Hematopoietic multipotent progenitor cell treated with erythropoietin and hydrocortisone succinate and interleukin-3 and kit ligand, for 4 days (in vitro differentiated cells): Measurements from ENCODE around the gene FBLN2.

Experiments used
- DNase-seq: peaks from one replicate; pipeline ENCODE4 v3.0.0-alpha.2; 2015

The FBLN2 gene

DNA sequence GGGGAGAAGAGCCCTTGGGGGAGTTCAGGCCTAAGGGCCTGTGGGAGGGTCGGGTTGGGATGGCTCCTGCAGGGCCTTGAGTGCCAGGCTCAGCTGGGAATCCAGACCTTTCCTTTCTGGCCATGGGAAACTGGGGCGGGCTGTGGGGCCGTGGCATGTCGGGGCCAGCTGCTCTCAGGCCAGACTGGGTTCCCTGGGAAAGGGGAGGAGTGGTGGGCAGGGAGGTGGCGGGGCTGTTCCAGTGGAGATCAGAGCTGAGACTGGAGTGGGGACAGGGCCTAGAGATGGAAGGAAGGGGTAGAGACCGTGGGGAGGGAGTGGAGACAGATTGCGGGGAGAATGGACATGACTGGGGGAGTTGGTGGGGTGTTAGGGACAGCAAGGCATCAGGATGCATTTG, 20.3 kb downstream of the FBLN2 start:
- DNase-seq = no peak

DNA sequence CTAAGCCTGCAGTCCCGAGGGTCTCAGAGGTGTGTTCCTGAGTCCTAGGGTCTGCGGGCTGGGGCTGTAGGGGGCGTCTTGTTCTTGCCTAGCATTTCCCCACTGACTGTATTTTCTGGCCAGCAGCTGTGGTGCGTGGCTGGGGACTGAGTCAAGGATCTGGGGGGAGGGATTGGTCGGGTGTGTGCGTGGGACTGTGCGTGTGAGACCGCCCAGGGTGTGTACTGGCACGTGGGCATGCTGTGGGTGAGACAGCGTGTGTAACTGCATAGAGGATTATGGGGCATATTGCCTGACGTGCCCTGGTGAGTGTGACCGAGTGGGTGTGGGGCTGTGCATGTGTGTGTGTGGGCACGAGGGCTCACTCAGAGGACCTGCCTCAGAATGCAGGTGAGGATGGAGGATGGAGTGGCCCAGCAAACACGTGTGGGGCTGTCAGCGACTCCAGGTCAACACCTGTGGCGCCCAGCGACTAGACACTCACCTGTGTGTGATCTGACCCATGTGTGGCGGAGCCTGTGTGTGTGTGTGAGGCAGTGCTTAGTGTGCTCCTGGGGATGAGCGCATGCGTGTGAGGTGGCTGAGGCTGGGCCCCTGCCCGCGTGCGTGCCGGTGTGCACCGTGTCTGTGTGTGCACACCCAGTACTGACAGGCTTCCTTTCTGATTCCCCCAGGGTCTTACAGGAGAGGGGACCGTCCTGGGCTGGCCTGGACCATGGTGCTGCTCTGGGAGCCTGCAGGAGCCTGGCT, 20.9 kb downstream of the FBLN2 start:
- DNase-seq = no peak

DNA sequence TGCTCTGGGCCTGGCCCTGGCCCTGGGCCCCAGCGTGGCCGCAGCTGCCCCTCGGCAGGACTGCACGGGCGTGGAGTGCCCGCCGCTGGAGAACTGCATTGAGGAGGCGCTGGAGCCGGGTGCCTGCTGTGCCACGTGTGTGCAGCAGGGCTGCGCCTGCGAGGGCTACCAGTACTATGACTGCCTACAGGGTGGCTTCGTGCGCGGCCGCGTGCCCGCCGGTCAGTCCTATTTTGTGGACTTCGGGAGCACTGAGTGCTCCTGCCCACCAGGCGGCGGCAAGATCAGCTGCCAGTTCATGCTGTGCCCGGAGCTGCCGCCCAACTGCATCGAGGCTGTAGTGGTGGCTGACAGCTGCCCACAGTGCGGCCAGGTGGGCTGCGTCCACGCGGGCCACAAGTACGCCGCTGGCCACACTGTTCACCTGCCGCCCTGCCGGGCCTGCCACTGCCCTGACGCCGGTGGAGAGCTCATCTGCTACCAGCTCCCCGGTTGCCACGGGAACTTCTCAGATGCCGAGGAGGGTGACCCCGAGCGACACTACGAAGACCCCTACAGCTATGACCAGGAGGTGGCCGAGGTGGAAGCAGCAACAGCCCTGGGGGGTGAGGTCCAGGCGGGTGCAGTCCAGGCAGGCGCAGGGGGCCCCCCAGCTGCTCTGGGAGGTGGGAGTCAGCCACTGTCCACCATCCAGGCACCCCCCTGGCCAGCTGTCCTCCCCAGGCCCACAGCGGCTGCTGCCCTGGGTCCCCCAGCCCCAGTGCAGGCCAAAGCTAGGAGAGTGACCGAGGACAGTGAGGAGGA, 21.7 kb downstream of the FBLN2 start:
- DNase-seq = no peak

DNA sequence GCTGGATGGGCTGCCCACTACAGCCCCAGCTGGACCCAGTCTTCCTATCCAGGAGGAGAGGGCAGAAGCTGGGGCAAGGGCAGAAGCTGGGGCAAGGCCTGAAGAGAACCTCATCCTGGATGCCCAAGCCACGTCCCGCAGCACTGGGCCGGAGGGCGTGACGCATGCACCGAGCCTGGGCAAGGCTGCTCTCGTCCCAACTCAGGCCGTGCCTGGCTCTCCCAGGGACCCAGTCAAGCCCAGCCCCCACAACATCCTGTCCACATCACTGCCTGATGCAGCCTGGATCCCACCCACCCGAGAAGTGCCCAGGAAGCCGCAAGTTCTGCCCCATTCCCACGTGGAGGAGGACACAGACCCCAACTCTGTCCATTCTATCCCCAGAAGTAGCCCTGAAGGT, 22.3 kb downstream of the FBLN2 start:
- no peak for DNase-seq

DNA sequence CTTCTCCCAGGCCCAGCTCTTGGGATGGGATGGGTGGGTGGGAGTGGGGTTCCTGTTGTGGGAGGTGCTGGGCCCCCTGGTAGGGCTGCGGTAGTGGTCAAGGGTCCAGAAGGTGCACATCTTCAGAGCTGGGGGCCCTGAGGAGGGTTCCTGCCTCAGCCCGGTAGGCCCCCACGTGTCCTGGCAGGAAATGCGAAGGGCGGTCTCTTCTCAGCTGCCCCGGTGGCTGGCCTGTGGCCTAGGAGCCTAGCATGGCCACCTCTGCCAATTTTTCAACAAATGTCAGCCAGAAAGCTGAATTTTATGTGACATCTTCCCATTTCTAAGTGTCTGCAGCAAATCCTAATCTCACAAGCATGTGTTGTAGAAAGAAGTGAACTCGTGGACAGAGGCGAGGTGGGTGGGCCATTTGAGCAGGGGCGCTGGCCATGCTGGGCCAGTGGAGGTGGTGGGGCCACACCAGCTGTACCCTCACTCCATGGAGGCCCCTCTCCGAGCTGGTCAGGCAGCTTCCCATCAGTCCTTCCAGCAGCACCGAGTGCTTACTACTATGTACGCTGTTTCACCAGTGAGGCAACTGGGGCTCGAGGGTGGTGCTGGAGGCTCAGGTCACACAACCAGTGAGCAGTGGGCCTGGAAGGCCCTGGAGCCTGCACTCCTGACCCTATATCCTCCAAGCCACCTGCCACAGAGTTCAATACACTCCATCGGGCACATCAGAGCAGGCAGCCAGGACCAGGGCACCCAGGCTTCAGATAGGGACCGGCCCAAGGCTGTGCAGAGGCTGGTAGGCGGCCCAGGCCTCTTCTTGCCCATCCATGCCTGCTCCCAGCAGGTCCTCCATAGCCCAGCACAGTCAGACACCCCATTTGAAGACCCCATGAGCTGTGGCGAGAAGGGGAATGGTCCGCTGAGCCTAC, 23.2 kb downstream of the FBLN2 start:
- DNase-seq = no peak

DNA sequence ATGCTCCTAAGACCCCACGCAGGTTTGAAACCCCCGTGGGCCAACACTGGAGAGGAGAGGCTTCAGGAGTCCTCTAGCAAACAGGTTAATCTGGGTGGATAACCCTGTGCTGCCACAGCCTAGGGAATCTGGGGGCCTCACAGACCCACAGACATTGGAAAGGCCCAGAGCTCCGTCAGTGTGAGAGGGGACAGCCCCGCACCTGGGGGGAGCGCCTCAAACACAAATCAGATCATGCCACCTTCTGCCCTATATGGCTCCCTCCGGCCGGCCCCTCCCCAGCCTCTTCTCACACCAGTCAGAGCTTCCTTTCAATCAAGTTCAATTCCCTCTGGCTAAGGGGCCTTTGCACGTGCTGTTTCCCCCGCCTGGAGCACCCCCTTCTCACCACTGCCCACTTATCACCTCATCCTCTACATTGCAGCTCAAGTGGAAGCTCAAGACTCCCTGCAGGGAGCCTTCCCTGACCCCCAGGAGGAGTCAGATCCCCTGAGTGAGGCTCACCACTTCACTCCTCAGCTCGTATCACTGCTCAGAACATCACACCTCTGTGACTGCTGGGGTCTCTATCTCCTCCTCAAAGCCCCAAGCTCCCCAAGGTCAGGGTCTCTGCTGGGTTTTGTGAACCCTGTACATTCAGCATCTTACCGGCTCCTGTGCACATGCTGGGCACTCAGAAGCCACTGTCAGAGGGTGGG, 24.1 kb downstream of the FBLN2 start:
- DNase-seq = no peak

DNA sequence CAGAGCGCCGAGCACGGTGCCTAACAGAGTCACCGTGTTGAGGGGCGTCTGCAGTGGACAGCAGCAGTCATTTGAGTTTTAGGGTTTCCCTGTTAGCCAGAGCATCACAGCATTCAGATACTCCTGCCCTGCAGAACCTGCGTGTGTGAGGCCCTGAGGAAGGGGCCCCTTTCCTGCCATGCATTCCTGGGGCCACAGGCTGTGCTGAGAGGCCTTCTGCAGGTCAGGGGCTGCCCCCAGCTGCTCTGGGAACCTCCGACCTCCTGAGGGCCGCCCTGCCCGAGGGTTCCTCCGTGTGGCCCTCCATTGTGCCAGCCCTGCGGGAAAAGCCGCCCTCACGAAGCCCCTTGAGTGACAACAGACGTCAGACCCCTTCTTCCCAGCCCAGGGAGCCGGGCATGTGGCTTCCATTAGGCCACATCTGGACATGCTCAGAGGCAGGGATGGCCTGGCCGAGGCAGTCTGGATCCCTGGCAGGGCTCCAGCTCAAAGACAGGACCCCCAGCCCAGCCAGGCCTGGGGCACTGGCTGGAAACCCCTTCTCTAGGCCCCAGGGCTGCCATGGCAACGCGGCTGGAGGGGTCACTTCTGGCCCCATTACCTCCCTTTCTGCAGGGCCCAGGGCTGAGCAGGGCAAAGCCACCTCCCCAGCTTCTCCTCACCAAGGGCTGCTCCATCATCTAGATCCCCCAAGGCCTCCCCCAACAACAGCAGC, 25.3 kb downstream of the FBLN2 start:
- no peak for DNase-seq

DNA sequence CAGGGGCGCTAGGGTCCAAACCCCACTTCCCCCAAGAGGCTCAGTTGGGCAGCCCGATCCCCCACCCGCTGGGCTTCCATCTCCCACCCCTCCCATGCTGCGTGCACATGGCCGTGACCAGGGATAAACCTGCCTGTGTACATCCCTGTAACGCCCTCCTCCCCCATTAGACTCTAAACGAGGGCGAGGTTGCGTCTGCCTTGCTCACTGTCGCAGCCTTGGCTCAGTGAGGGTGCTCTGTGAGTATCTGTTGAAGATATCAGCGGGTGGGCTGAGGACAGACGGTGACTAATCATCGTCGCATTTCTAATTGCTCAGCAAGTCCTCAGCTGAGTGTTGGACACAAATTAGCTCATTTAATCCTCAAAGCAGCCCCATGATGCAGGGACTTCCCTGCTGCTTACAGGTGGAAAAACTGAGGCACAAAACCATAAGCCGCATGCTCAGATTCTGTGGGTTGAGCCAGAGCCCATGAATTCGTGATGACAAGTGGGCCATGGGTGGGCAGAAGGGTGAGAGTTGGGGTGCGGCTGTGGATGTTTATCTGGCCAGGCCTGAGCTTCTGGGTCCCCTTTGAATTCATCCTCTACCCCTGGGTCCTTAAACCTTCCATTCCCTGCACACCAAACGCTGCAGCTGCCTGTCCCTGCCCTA, 26.0 kb downstream of the FBLN2 start:
- peak; percentile 93 for DNase-seq

DNA sequence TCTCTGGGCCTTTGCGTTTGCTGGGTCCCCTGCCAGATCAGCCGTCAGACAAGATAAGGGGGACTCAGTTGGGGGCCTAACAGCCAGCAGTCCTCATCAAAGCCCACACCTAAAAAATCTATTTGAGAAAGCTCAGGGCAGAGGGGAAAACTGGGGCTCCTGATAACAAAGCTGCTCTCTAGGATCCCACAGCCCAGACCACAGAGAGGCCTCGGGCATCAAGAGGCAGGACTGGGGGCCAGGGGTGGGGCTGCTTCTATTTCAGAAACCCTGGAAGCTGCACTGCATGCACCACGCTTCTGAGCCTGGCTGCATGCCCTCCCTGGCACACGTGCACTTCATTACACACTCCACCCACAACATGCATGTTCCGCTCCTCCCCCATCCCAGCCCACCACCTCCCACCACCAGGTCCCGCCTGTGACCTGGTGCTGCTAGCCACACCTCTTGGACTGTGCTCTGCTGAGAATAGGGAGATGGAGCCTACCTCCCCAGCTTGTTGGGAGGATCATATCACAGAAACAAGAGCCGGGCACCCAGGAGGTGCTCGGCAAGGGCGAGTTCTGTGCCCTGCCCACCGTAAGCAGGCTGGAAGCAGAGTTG, 26.6 kb downstream of the FBLN2 start:
- peak; percentile 98 for DNase-seq

DNA sequence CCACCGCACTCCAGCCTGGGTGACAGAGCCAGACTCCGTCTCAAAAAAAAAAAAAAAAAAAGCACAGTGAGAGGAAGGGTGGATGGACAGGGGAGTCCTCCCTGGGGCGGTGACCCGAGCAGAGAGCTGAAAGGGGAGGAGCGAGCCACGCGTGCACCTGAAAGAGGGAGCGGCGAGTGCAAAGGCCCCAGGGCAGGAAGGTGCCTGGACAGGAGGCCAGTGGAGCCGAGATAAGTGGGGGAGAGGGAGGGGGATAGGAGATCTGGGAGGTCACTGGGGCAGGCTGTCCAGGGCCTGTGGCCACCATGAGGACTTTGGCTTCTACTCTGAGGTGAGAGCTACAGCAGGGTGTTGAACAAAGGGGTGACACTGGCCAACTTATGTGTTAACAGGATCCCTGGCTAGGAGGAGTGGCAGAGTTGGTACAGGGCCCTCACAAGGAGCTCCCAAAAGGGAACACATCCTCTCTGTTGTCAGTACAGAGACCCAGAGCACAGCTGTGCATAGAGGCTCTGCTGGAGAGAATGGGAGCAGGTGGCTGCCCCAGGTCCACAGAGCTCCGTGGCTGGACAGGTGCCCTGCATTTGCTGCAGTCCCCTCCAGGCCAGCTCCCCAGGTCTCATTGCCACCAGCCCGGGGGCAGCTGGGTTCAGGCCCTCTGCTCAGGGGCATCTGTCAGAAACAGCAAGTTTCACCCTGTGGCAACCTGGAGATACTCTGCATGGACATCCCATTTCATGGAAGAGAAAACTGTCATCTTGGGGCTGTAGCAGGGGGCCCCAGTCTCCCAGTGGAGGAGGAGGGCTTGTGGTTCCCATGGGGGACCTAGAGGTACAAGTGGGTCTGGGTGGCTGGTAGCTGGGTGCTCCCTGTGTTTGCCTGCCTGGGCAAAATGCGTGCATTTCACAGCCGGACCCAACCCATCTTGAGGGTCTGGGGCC, 28.5 kb downstream of the FBLN2 start:
- no peak for DNase-seq

DNA sequence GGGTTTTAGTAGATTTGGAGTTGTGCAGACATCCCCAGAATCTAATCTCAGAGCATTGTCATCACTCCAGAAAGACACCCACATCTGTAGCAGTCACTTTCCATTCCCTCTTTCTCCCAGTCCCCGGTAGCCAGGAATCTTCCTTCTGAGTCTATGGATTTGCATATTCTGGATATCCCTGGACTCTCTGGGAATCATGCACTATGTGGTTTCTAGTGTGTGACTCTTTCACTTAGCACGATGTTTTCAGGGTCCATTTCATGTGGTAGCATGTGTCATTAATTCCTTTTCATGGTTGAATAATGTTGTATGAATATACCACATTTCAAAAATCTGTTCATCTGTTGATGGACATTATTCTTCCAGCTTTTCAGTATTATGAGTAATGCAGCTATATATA, 29.3 kb downstream of the FBLN2 start:
- no peak for DNase-seq

DNA sequence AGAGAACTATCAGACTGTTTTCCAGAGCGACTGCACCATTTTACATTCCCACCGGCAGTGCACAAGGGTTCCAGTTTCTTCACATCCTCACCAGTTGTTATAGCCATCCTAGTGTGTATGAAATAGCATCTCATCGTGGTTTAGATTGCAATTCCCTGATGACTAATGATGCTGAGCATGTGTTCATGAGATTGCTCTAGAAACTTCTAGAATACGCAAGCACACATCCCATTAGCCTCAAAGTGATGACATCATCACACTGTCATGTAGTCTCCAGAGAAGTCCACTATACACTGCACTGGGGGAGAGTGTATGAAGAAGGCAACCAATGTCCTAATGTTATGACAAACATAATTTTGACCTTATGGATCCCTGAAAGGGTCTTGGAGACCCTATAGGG, 30.1 kb downstream of the FBLN2 start:
- peak; percentile 44 for DNase-seq

DNA sequence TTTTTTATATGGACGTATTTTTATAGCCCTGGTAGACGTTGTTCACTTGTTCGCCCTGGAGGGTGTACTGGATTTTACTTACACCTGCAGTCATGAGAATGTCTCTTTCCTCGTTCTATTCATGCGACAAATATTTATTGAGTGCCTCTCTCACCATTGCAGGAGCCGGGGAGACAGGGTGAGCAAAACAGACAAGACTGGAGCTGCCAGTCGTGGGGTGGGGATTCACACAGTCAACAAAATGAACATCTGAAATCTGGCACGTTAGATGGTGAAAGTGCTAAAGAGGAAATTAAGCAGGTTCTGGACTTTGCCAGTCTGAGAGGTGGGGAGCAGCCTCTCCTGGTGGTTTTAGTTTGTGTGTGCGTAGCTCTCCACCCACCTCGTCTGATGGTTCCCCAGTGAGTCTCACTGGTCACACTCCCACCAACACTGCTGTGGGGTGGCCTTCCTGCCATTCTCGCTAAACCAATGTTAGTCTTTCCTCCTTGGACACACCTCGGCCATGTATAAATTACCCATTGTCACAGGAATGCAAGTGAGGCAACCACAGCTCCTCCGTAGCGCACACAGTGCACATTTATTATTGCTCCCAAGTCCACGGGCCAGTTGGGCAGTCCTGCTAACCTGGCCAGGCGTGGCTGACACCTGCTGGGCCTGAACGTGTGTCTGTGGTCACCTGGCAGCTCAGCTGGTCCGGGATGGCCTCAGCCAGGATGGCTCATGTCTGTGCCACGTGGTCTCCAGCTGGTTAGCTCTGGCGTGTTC, 31.5 kb downstream of the FBLN2 start:
- DNase-seq = no peak

DNA sequence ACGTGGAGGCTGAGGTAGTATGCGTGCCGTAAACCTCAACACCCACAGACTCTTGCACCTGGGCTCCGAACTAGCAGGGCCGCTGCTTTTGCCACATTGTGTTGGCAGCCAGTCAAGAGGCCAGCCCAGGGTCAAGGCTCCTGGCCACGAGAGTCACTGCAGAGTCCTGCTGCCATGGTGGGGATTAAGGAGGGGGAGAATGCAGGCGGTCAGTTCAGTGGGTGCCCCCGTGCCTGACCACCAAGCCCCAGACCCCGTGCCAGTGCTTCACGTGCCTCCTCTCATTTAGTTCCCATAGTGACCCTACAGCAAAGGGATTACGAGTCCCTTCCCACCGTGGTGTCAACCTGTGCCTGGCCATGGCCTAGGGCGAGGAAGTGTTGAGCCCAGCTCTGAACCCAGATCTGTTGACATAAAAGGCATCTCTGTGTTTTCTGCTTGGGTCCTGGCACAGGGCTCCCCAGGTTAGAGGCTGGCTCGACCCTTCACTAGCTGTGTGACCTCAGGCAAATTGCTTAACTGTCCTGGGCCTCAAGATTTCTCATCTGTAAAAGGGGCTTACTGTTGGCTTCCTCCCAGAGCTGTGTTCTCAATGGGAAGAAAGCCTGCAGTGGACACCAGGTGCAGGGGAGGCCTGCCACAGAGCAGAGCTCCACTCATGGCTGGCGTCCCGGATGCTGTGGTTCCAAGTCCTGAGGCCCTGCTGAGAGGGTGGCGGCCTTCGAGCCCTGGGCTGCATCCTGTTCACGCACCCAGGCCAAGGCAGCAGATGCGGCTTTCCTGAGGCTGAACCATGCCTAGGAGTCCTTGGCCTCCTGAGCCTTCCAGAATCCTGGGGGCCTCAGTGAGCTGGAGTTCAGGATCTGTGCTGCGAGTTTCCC, 32.8 kb downstream of the FBLN2 start:
- peak; percentile 58 for DNase-seq

DNA sequence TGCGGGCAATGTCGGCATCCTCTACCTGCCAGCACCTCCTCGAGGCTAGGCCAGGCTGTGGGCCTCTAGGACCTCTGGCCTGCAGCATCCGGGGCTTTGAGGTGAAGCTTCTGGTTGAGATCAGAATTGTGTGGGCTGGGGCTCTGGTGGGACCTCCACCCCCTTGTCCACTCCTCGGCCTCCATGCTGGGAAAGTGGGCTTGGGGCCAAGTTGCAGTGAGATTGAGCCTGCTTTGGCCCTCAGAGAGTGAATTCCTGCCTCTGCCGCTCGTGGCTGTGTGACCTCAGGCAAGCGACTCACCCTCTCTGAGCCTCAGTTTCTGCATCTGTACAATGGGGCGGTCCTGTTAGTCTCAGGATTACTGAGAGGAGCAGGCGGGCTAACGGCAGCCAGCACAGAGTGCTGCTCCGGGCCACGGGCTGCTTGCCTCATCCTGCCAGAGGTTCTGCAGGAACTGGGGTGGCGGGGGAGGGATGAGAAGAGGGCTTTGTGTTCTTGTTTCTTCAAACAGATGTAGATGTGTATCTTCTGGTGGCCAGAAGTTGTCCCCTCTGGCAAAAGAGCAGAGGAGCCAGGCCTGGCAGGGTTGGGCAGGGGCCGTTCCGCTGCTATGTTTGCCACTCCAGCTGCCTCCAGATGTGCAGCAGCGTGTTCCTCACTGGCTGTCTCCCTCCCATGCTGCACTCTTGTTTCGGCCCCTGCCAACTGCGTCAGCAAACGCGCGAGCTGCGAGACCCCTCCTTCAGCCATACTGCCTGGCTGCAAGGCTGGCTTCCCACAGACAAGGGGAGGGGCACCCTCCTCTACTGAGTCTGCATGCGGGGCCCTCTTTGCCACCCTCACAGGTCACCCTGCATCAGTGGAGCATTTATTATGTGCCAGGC, 33.7 kb downstream of the FBLN2 start:
- DNase-seq = peak; percentile 26

DNA sequence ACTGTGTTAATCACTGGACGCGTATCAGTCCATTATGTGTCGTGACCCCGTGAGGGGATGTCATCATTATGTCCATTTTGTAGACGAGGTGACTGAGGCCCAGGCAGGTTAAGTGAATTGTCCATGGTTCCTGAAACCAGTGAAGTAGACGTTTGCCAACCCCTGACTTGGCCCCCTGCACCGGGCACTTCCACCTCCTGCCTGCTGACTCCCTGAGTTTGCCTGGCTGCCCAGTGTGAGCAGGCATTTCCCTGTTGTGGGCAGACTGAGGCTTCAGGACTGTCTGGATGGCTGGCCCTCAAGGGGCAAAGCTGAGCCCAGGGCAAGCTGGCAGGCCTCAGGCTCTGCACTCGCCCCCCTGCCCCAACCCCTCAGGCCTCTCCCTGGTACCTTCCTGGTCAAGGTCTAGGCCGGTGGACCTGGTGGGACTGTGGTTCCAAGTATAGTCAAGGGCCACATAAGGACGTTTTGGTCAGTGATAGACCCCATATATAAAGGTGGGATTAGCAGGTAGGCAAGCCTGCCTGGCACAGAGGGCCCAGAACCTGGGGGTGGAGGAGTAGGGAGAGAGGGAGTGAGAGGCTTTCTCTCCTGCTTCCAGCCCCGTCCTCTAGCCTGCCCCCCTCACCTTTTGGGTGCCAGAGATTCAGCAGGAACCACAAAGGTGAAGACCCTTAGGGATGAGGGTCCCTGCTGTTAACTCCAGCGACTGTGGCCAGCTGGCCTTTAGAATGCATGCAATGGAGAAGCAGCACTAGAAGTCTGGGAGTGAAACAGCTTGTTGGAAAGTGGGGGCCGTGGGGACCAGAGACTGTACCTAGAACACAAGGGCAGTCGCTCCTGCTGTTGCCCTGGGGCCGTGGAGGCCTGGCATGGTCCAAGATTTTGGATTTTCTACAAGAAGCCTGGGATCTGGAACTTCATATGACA, 34.6 kb downstream of the FBLN2 start:
- DNase-seq = no peak
